ENCODE measurements around the gene LIN7B. TPM values are rescaled to one million over a fixed set of nuclear protein-coding genes. Genes with fewer than 3 reads are reported as not detected.

LIN7B gene
- total RNA-seq, 4 donors from 2014 or later, result 6.5 to 19.8 (median 13.2) TPM

DNA sequence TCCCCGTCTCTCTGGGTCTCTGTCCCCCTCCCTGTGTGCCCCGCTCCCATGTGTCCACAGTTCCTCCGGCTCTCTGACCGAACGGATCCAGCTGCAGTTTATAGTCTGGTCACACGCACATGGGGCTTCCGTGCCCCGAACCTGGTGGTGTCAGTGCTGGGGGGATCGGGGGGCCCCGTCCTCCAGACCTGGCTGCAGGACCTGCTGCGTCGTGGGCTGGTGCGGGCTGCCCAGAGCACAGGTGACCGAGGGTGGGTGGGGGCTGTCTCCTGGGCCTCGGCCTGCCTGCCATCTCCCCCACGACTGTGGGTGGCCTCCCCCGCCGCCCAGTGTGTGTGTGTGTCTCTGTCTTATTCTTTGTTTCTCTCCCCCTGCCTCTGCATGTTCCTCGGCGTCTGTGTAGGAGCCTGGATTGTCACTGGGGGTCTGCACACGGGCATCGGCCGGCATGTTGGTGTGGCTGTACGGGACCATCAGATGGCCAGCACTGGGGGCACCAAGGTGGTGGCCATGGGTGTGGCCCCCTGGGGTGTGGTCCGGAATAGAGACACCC lies 53.8 kb downstream of the LIN7B start:
- no peak overlapping the region for H3K4me3 ChIP-seq

More for the DNA sequence above, 53.8 kb downstream of the LIN7B start:
- H3K27ac ChIP-seq, result peak overlapping the region in 1 of 4 donors; percentile 86
- H3K4me1 ChIP-seq, result peaks cover 0 to 27% (median 14%) of the 10 kb centered on the region in 3 donors
- H3K27me3 ChIP-seq, result no peaks in the 10 kb centered on the region
- no peaks in the 10 kb centered on the region for H3K9me3 ChIP-seq
- no peak for ATAC-seq
- peaks cover 0 to 54% of the 10 kb centered on the region in 2 donors for H3K36me3 ChIP-seq
- WGBS, 2 donors (ENCODE audit: low coverage in 1 of 2), result 73% methylated on average over 7 of the region's 25 CpGs; no CpG with 5 or more reads in 1 of the 2 donors
- TF ChIP-seq POLR2AphosphoS5 (IDR thresholded peaks at IDR 0.05) (no peak), POLR2A (IDR thresholded peaks at IDR 0.05) (no peak), EP300 (IDR thresholded peaks at IDR 0.05) (no peak)
- TF ChIP-seq, protein P1, sequence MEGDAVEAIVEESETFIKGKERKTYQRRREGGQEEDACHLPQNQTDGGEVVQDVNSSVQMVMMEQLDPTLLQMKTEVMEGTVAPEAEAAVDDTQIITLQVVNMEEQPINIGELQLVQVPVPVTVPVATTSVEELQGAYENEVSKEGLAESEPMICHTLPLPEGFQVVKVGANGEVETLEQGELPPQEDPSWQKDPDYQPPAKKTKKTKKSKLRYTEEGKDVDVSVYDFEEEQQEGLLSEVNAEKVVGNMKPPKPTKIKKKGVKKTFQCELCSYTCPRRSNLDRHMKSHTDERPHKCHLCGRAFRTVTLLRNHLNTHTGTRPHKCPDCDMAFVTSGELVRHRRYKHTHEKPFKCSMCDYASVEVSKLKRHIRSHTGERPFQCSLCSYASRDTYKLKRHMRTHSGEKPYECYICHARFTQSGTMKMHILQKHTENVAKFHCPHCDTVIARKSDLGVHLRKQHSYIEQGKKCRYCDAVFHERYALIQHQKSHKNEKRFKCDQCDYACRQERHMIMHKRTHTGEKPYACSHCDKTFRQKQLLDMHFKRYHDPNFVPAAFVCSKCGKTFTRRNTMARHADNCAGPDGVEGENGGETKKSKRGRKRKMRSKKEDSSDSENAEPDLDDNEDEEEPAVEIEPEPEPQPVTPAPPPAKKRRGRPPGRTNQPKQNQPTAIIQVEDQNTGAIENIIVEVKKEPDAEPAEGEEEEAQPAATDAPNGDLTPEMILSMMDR (IDR thresholded peaks at IDR 0.05), result no peak

Small RNA genes within 50 kb of the gene (small RNA-seq; reads per million reads assigned to genes)
- gene RN7SL708P, result 0 reads per million in 4 donors

Other genes starting within 250 kb of the LIN7B start
- 10 to 100 TPM; 11.4 to 29.2 (median 18.1) TPM for gene PLEKHA4, start 245.8 kb upstream of the LIN7B start, total RNA-seq
- 10 to 100 TPM; 53.9 to 70.0 (median 60.9) TPM for gene PPP1R15A, start 241.9 kb upstream of the LIN7B start, total RNA-seq
- 1 to 10 TPM in 1 of 4 donors, not detected in 3; 2.0 TPM for gene TULP2, start 215.6 kb upstream of the LIN7B start, total RNA-seq
- 100 to 1,000 TPM; 188 to 326 (median 279) TPM for gene NUCB1, start 214.1 kb upstream of the LIN7B start, total RNA-seq
- gene DHDH, start 180.7 kb upstream of the LIN7B start, total RNA-seq, result under 1 TPM in 1 of 4 donors, not detected in 3; 0.81 TPM
- gene BAX, start 159.5 kb upstream of the LIN7B start, total RNA-seq, result 10 to 100 TPM; 31.5 to 40.8 (median 34.8) TPM
- gene FTL, start 149.1 kb upstream of the LIN7B start, total RNA-seq, result 1,000 to 10,000 TPM; 2,478 to 4,094 (median 2,824) TPM
- 10 to 100 TPM; 22.1 to 44.4 (median 38.5) TPM for gene GYS1, start 121.1 kb upstream of the LIN7B start, total RNA-seq
- gene RUVBL2, start 120.5 kb upstream of the LIN7B start, total RNA-seq, result 10 to 100 TPM; 69.4 to 96.5 (median 84.2) TPM
- gene LHB, start 97.3 kb upstream of the LIN7B start, total RNA-seq, result not detected
- not detected for gene CGB3, start 90.0 kb upstream of the LIN7B start, total RNA-seq
- gene CGB2, start 82.5 kb upstream of the LIN7B start, total RNA-seq, result not detected
- not detected for gene CGB1, start 77.5 kb upstream of the LIN7B start, total RNA-seq
- gene CGB5, start 70.5 kb upstream of the LIN7B start, total RNA-seq, result not detected
- not detected for gene CGB8, start 65.3 kb upstream of the LIN7B start, total RNA-seq
- gene CGB7, start 56.6 kb upstream of the LIN7B start, total RNA-seq, result not detected
- under 1 TPM in 1 of 4 donors, not detected in 3; 0.37 TPM for gene NTF4, start 49.6 kb upstream of the LIN7B start, total RNA-seq
- gene KCNA7, start 41.7 kb upstream of the LIN7B start, total RNA-seq, result not detected
- gene SNRNP70, start 28.9 kb upstream of the LIN7B start, total RNA-seq, result 100 to 1,000 TPM in 3 of 4 donors, 10 to 100 TPM in 1; 77.4 to 323 (median 192) TPM
- 1 to 10 TPM in 1 of 4 donors, not detected in 3; 1.8 TPM for gene C19orf73, start 4.8 kb downstream of the LIN7B start, total RNA-seq
- 1 to 10 TPM; 3.6 to 7.6 (median 5.0) TPM for gene PPFIA3, start 5.2 kb downstream of the LIN7B start, total RNA-seq
- gene HRC, start 41.0 kb downstream of the LIN7B start, total RNA-seq, result 1 to 10 TPM; 1.1 to 3.9 (median 1.8) TPM
- gene TRPM4, start 43.4 kb downstream of the LIN7B start, total RNA-seq, result 10 to 100 TPM; 16.3 to 38.5 (median 17.3) TPM
- 1 to 10 TPM; 1.9 to 3.7 (median 2.5) TPM for gene SLC6A16, start 210.8 kb downstream of the LIN7B start, total RNA-seq
- 10 to 100 TPM in 2 of 4 donors, 1 to 10 TPM in 2; 4.9 to 18.9 (median 9.3) TPM for gene CD37, start 221.0 kb downstream of the LIN7B start, total RNA-seq
- 10 to 100 TPM; 47.5 to 73.1 (median 51.1) TPM for gene TEAD2, start 248.0 kb downstream of the LIN7B start, total RNA-seq
- not detected for gene DKKL1, start 249.5 kb downstream of the LIN7B start, total RNA-seq

All from gastroesophageal sphincter (tissue), 4 donors.